Vagina (tissue), 2 donors: ENCODE data around the gene RNU2-1.

Experiments used
- POLR2A ChIP-seq, 2 donors: fragments of 450-650 bp; IDR thresholded peaks; one replicate each; pipeline ENCODE4 v1.6.1; 2017; ENCODE audit warnings: antibody characterized with exemption in 2 of 2, mild to moderate bottlenecking in 2 of 2, moderate library complexity in 2 of 2
- TF ChIP-seq, protein P1 (sequence below), 3 experiments: fragments of 450-650 bp in 2 of 3; fragments of 200-600 bp in 1 of 3; sonication (generic) in 1 of 3; IDR thresholded peaks; one replicate each; pipeline ENCODE4 v1.5.1; 2017 to 2019; ENCODE audit warnings: antibody characterized with exemption in 3 of 3, mild to moderate bottlenecking in 2 of 3, moderate library complexity in 2 of 3

DNA sequence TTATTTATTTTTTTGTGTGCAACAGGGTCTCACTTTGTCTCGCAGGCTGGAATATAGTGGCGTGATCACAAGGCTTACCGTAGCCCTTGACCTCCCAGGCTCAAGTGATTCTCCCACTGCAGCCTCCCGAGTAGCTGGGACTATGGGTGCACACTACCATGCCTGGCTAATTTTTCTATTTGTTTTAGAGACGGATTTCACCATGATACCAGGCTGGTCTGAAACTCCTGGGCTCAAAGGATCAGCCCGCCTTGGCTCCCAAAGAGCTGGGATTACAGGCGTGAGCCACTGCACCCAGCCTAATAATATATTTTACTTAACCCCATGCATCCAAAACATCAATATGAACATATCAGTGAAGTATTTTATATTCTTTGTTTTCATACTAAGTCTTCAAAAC is 7.4 kb downstream of the RNU2-1 start:
- TF ChIP-seq POLR2A (IDR thresholded peaks at IDR 0.05) = no peak
- TF ChIP-seq, protein P1, sequence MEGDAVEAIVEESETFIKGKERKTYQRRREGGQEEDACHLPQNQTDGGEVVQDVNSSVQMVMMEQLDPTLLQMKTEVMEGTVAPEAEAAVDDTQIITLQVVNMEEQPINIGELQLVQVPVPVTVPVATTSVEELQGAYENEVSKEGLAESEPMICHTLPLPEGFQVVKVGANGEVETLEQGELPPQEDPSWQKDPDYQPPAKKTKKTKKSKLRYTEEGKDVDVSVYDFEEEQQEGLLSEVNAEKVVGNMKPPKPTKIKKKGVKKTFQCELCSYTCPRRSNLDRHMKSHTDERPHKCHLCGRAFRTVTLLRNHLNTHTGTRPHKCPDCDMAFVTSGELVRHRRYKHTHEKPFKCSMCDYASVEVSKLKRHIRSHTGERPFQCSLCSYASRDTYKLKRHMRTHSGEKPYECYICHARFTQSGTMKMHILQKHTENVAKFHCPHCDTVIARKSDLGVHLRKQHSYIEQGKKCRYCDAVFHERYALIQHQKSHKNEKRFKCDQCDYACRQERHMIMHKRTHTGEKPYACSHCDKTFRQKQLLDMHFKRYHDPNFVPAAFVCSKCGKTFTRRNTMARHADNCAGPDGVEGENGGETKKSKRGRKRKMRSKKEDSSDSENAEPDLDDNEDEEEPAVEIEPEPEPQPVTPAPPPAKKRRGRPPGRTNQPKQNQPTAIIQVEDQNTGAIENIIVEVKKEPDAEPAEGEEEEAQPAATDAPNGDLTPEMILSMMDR (IDR thresholded peaks at IDR 0.05) = no peak
